ENCODE data around the gene IL5.
"Not testable (repeated sequence)": the region's sequence is repeated elsewhere in the genome, so short reads cannot be mapped to it uniquely, and the experiment has no call there.

Gene IL5

GRCh38 chr5:132543472-132544201, at the start of gene IL5:
TSS of gene IL5 (minus strand) at chr5:132543522. CDS start at chr5:132543478, 44 bp downstream.
- DNase-seq = no peak

- no peak for DNase-seq
These were observed 49.2 kb upstream of the IL5 start for GRCh38 chr5:132592521-132592920.

- no peak for DNase-seq
These were observed 47.8 kb upstream of the IL5 start for GRCh38 chr5:132591145-132591544.

GRCh38 chr5:132589467-132589866, 46.1 kb upstream of the IL5 start:
- DNase-seq = no peak

- DNase-seq = no peak
These were observed 42.7 kb upstream of the IL5 start for GRCh38 chr5:132586063-132586462.

GRCh38 chr5:132584560-132584959, 41.2 kb upstream of the IL5 start:
- not testable (repeated sequence) for DNase-seq

- no peak for DNase-seq
These were observed 32.8 kb upstream of the IL5 start for GRCh38 chr5:132576123-132576522.

- no peak for DNase-seq
These were observed 23.3 kb upstream of the IL5 start for GRCh38 chr5:132566657-132567056.

GRCh38 chr5:132564555-132564954, 21.2 kb upstream of the IL5 start:
- not testable (repeated sequence) for DNase-seq

GRCh38 chr5:132561601-132562000, 18.3 kb upstream of the IL5 start:
- no peak for DNase-seq

GRCh38 chr5:132559383-132560060, 16.2 kb upstream of the IL5 start:
- no peak for DNase-seq

GRCh38 chr5:132557478-132558172, 14.3 kb upstream of the IL5 start:
- peak; percentile 10 for DNase-seq

GRCh38 chr5:132556763-132557477, 13.6 kb upstream of the IL5 start, which contains the start of gene RAD50:
TSS of gene RAD50 (plus strand) at chr5:132556977. CDS start at chr5:132557325, 348 bp downstream.
- peak; percentile 82 for DNase-seq

GRCh38 chr5:132556153-132556762, 12.9 kb upstream of the IL5 start:
- no peak for DNase-seq

- no peak for DNase-seq
These were observed 6.3 kb upstream of the IL5 start for GRCh38 chr5:132549576-132549975.

- not testable (repeated sequence) for DNase-seq
These were observed 5.5 kb upstream of the IL5 start for GRCh38 chr5:132548834-132549233.

- DNase-seq = no peak
These were observed 3.9 kb upstream of the IL5 start for GRCh38 chr5:132547269-132547668.

GRCh38 chr5:132546108-132546507, 2.8 kb upstream of the IL5 start:
- no peak for DNase-seq

GRCh38 chr5:132540764-132541163, 2.6 kb downstream of the IL5 start:
- no peak for DNase-seq

- no peak for DNase-seq
These were observed 3.2 kb downstream of the IL5 start for GRCh38 chr5:132540149-132540548.

GRCh38 chr5:132539716-132540115, 3.6 kb downstream of the IL5 start:
- DNase-seq = no peak

GRCh38 chr5:132530946-132531345, 12.4 kb downstream of the IL5 start:
- no peak for DNase-seq
